Activated naive CD8-positive, alpha-beta T cell (primary cell): Measurements from ENCODE around the gene GRIP2.

Source experiments
- H3K27ac Mint-ChIP-seq: one replicate; pipeline ENCODE4 v1.8.0; 2021; ENCODE audit warnings: mixed read lengths
- H3K27me3 Mint-ChIP-seq: one replicate; pipeline ENCODE4 v1.8.0; 2021; ENCODE audit warnings: mixed read lengths
- H3K36me3 Mint-ChIP-seq: one replicate; pipeline ENCODE4 v1.8.0; 2021; ENCODE audit warnings: mixed read lengths
- H3K4me1 Mint-ChIP-seq: one replicate; pipeline ENCODE4 v1.8.0; 2021; ENCODE audit warnings: low read depth, mixed read lengths
- H3K4me3 Mint-ChIP-seq: one replicate; pipeline ENCODE4 v1.8.0; 2021; ENCODE audit warnings: mild to moderate bottlenecking, mixed read lengths
- H3K9me3 Mint-ChIP-seq: one replicate; pipeline ENCODE4 v1.8.0; 2021; ENCODE audit warnings: low read depth, mixed read lengths

The GRIP2 gene

GRCh38 chr3:14550651-14551611, 10.8 kb upstream of the GRIP2 start:
- no peak overlapping the region for H3K27ac Mint-ChIP-seq
- H3K4me3 Mint-ChIP-seq, result no peak overlapping the region
- peaks cover 23% of the 10 kb centered on the region for H3K27me3 Mint-ChIP-seq
- no peaks in the 10 kb centered on the region for H3K9me3 Mint-ChIP-seq
- H3K4me1 Mint-ChIP-seq, result peaks cover 7% of the 10 kb centered on the region
- no peaks in the 10 kb centered on the region for H3K36me3 Mint-ChIP-seq

DNA sequence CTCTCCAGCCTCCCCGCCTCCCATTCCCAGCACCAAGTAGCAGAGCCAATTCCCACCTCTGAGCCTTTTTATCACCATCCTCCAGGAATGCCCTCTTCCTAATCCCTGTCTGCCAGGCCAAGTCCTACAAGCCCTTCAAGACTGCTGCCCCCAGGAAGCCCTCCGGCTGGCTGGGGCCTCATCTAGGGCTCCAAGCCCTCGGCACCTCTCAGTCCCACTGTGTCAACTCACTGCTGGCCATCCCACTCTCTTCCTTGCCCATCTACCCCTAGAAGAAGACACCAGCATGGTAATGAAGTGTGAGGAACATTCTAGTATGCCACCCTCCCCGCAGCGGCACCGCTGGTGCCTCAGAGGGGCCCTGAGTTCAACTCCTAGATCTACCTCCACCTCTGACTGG, 10.0 kb upstream of the GRIP2 start:
- H3K27ac Mint-ChIP-seq, result no peak overlapping the region
- peaks cover 26% of the 10 kb centered on the region for H3K27me3 Mint-ChIP-seq
- H3K4me3 Mint-ChIP-seq, result no peak overlapping the region
- H3K9me3 Mint-ChIP-seq, result no peaks in the 10 kb centered on the region
- H3K4me1 Mint-ChIP-seq, result peaks cover 3% of the 10 kb centered on the region
- no peaks in the 10 kb centered on the region for H3K36me3 Mint-ChIP-seq

- Mint-ChIP-seq H3K9me3 (no peaks in the 10 kb centered on the region), H3K27ac (no peak overlapping the region), H3K4me3 (no peak overlapping the region), H3K27me3 (peaks cover 23% of the 10 kb centered on the region), H3K36me3 (no peaks in the 10 kb centered on the region), H3K4me1 (peaks cover 2% of the 10 kb centered on the region)
These were observed 9.2 kb upstream of the GRIP2 start for GRCh38 chr3:14549256-14549919.

DNA sequence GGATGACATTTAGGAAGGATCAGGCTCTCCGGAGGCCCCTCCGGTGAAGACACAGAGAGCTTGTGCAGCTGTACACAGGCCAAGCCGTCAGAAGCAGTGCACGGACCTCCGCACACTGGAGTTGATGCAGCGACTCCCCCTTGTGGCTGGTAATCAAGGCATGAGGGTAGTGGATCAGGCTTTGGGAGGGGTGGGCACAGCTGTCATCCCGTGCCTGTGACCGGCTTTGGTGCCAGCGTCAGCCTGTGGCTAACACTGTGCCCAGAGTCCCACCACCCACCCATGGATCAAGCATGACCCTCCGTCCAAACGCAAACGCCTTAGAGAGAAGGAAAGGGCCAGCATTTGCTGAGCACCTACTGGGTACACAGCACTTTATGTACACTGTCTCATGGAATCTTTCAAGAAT, 8.2 kb upstream of the GRIP2 start:
- H3K9me3 Mint-ChIP-seq, result no peaks in the 10 kb centered on the region
- peaks cover 20% of the 10 kb centered on the region for H3K27me3 Mint-ChIP-seq
- H3K27ac Mint-ChIP-seq, result no peak overlapping the region
- H3K36me3 Mint-ChIP-seq, result no peaks in the 10 kb centered on the region
- no peak overlapping the region for H3K4me3 Mint-ChIP-seq
- H3K4me1 Mint-ChIP-seq, result peaks cover 2% of the 10 kb centered on the region

GRCh38 chr3:14547693-14548092, 7.6 kb upstream of the GRIP2 start:
- Mint-ChIP-seq H3K27ac (no peak overlapping the region), H3K27me3 (peaks cover 20% of the 10 kb centered on the region), H3K9me3 (no peaks in the 10 kb centered on the region), H3K36me3 (no peaks in the 10 kb centered on the region), H3K4me1 (peaks cover 2% of the 10 kb centered on the region), H3K4me3 (no peak overlapping the region)

GRCh38 chr3:14546041-14546440, 5.9 kb upstream of the GRIP2 start:
- H3K27ac Mint-ChIP-seq, result no peak overlapping the region
- peaks cover 2% of the 10 kb centered on the region for H3K4me1 Mint-ChIP-seq
- no peaks in the 10 kb centered on the region for H3K9me3 Mint-ChIP-seq
- no peak overlapping the region for H3K4me3 Mint-ChIP-seq
- peaks cover 17% of the 10 kb centered on the region for H3K27me3 Mint-ChIP-seq
- H3K36me3 Mint-ChIP-seq, result no peaks in the 10 kb centered on the region

DNA sequence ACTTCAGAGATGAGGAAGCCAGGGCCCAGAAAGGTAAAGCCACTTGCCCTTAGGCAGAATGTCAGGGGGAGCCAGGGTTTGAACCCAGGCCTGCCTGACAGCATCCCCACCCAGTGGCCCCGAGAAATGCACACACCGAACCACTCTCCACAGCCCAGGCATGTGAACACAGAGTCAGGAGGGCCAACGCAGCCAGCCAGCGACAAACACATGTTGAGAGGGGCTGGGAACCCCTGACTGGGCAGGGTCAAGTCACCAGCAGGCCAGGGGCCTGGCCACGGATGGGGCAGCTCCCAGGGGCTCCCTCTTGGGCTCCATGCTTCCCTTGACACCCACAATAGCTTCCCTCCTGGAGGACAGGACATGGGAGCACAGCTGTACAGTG, 5.1 kb upstream of the GRIP2 start:
- Mint-ChIP-seq H3K4me1 (peaks cover 2% of the 10 kb centered on the region), H3K4me3 (no peak overlapping the region), H3K36me3 (no peaks in the 10 kb centered on the region), H3K27me3 (peaks cover 16% of the 10 kb centered on the region), H3K27ac (no peak overlapping the region), H3K9me3 (no peaks in the 10 kb centered on the region)

- Mint-ChIP-seq H3K9me3 (no peaks in the 10 kb centered on the region), H3K4me3 (no peak overlapping the region), H3K27ac (no peak overlapping the region), H3K4me1 (peaks cover 2% of the 10 kb centered on the region), H3K27me3 (peaks cover 15% of the 10 kb centered on the region), H3K36me3 (no peaks in the 10 kb centered on the region)
These were observed 4.4 kb upstream of the GRIP2 start for GRCh38 chr3:14544282-14545250.

DNA sequence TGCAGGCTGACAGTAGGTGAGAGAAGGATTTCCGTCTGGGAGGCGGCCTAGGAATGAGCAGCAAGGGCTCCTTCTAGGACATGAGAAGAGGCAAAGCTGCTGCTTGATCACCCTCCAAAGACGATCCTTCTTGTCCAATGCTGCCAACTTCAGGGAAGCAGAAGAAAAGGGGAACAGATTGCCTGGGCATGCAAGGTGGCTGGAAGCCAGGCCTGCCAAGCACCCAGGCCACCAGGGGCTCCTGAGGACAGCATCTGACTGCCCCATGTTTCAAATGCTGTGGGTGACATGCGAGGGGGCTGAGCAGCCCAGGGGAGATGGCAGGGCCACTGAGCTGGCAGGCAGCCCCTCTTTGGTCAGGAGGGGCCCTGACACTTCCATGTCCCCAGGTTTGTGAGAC, 3.3 kb upstream of the GRIP2 start:
- H3K27ac Mint-ChIP-seq, result no peak overlapping the region
- H3K4me1 Mint-ChIP-seq, result peaks cover 2% of the 10 kb centered on the region
- H3K9me3 Mint-ChIP-seq, result no peaks in the 10 kb centered on the region
- no peaks in the 10 kb centered on the region for H3K36me3 Mint-ChIP-seq
- peaks cover 10% of the 10 kb centered on the region for H3K27me3 Mint-ChIP-seq
- H3K4me3 Mint-ChIP-seq, result no peak overlapping the region

DNA sequence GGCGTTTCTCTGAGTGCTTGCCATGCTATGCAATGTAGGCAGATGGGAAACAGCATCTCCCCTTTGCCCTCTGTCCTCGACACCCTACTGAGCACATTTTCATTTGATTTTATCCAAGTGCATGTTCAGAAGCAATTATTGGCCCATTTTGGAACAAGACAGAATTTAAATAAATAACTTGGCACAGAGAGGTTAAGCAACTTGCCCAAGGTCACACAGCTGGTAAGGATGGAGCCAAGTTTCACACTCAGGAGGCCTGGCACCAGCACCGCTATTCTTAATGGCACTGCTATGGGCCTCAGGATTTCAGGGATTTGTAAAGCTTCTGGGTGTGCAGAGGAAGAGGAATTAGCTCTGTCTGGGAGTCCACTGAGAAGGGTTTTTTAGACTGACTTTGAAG, 2.5 kb upstream of the GRIP2 start:
- H3K36me3 Mint-ChIP-seq, result no peaks in the 10 kb centered on the region
- H3K27me3 Mint-ChIP-seq, result peaks cover 6% of the 10 kb centered on the region
- H3K4me1 Mint-ChIP-seq, result no peaks in the 10 kb centered on the region
- H3K27ac Mint-ChIP-seq, result no peak overlapping the region
- no peak overlapping the region for H3K4me3 Mint-ChIP-seq
- no peaks in the 10 kb centered on the region for H3K9me3 Mint-ChIP-seq

- no peaks in the 10 kb centered on the region for H3K36me3 Mint-ChIP-seq
- H3K4me1 Mint-ChIP-seq, result no peaks in the 10 kb centered on the region
- no peak overlapping the region for H3K27ac Mint-ChIP-seq
- no peak overlapping the region for H3K4me3 Mint-ChIP-seq
- no peaks in the 10 kb centered on the region for H3K9me3 Mint-ChIP-seq
- peaks cover 4% of the 10 kb centered on the region for H3K27me3 Mint-ChIP-seq
These were observed 1.5 kb upstream of the GRIP2 start for GRCh38 chr3:14541646-14542045.

DNA sequence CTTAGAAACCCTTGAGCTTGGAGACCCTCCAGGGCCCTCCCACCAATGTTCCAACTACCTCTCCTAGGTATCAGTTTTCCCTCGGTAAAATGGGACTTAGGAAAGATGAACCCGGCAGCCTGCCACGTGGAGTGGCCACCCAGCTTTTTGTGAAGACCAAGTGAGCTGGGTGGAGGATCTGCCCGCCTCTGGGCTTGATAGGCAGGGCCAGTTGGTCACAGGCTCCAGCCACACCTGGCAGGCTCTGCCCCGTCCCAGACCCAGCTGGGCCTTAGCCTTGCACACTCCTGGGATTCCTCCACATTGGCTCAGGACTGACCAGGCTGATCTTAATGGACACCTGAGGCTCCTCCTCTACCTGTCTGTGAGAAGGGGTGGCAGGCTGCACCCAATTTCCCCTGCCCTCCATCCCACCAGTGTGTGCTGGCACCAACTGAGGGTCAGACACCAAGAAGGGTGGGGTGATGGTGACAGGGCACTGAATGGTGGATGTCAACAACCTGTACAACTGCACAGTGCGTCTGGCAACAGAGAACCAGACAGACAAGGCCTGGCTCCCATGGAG, 761 bp upstream of the GRIP2 start:
- no peaks in the 10 kb centered on the region for H3K36me3 Mint-ChIP-seq
- no peak overlapping the region for H3K27ac Mint-ChIP-seq
- H3K9me3 Mint-ChIP-seq, result no peaks in the 10 kb centered on the region
- no peaks in the 10 kb centered on the region for H3K4me1 Mint-ChIP-seq
- H3K27me3 Mint-ChIP-seq, result peaks cover 2% of the 10 kb centered on the region
- no peak overlapping the region for H3K4me3 Mint-ChIP-seq

DNA sequence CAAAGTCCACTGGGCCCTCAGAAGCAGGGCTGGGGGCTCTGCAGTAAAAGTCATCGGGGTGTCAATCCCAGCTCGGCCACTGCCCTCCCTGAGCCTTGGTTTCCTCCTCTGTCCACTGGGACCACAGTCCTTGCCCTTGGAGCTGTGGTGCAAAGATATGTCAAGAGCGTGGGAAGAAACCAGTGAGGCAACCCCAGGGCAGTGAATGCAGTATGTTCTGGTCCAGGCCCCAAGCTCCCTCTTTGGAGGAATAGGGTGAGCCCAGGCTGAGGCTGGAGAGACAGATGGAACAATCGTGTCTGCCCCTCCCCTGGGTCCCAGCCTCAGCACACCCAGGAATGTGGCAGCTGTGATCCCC, 779 bp downstream of the GRIP2 start:
- no peak overlapping the region for H3K27ac Mint-ChIP-seq
- no peaks in the 10 kb centered on the region for H3K4me1 Mint-ChIP-seq
- H3K27me3 Mint-ChIP-seq, result no peaks in the 10 kb centered on the region
- H3K36me3 Mint-ChIP-seq, result no peaks in the 10 kb centered on the region
- H3K4me3 Mint-ChIP-seq, result no peak overlapping the region
- H3K9me3 Mint-ChIP-seq, result no peaks in the 10 kb centered on the region

GRCh38 chr3:14538451-14539088, 1.6 kb downstream of the GRIP2 start:
- H3K36me3 Mint-ChIP-seq, result no peaks in the 10 kb centered on the region
- no peaks in the 10 kb centered on the region for H3K4me1 Mint-ChIP-seq
- H3K4me3 Mint-ChIP-seq, result no peak overlapping the region
- no peaks in the 10 kb centered on the region for H3K27me3 Mint-ChIP-seq
- H3K27ac Mint-ChIP-seq, result no peak overlapping the region
- H3K9me3 Mint-ChIP-seq, result no peaks in the 10 kb centered on the region
